Tibial artery (tissue), 4 donors: Measurements from ENCODE around the gene EYS.

Experiments used
- DNase-seq, 2 donors: peaks; one replicate each; pipeline ENCODE4 v3.0.0-alpha.2; 2019
- H3K27ac ChIP-seq, 2 donors: fragments of 200-600 bp; sonication (generic) in 1 of 2; 1 replicate in 1 of 2; 2 replicates in 1 of 2; pipeline ENCODE4 v1.5.1; 2018 to 2019; ENCODE audit warnings: mild to moderate bottlenecking in 1 of 2
- H3K27me3 ChIP-seq, 2 donors: fragments of 200-600 bp; sonication (generic) in 1 of 2; one replicate each; pipeline versions ENCODE4 v1.5.1 to v1.6.0; 2016 to 2019
- H3K36me3 ChIP-seq, 3 donors: fragments of 200-600 bp; sonication (generic) in 2 of 3; one replicate each; pipeline ENCODE4 v1.5.1; 2016 to 2019; ENCODE audit warnings: mild to moderate bottlenecking in 2 of 3
- H3K4me1 ChIP-seq, 4 donors: fragments of 200-600 bp; sonication (generic) in 2 of 4; 1 replicate in 3 of 4; 2 replicates in 1 of 4; pipeline ENCODE4 v1.5.1; 2016 to 2019
- H3K4me3 ChIP-seq, 2 donors: fragments of 200-600 bp; sonication (generic) in 1 of 2; 1 replicate in 1 of 2; 2 replicates in 1 of 2; pipeline ENCODE4 v1.5.1; 2018 to 2019; ENCODE audit warnings: mild to moderate bottlenecking in 2 of 2
- H3K9me3 ChIP-seq, 3 donors: fragments of 200-600 bp; sonication (generic) in 1 of 3; one replicate each; pipeline ENCODE4 v1.5.1; 2016 to 2019
- intact Hi-C: fragments of 100-400 bp; cut with DNase I; formaldehyde crosslinking; loops from one replicate; pipeline ENCODE4 v1.15.0; 2023; ENCODE audit warnings: low total_unique reads
- TF ChIP-seq, protein P1 (sequence below), 2 experiments: fragments of 200-600 bp in 1 of 2; fragments of 450-650 bp in 1 of 2; IDR thresholded peaks; one replicate each; pipeline ENCODE4 v1.5.1; 2017 to 2019; ENCODE audit warnings: antibody characterized with exemption in 2 of 2, mild to moderate bottlenecking in 1 of 2, moderate library complexity in 1 of 2

Gene EYS

GRCh38 chr6:65299236-65299635, 407.8 kb downstream of the EYS start:
- Histone ChIP-seq H3K27ac (no peak overlapping the region), H3K36me3 (no peaks in the 10 kb centered on the region), H3K4me3 (no peak overlapping the region), H3K4me1 (no peaks in the 10 kb centered on the region), H3K27me3 (no peaks in the 10 kb centered on the region), H3K9me3 (no peaks in the 10 kb centered on the region)
- TF ChIP-seq, protein P1, sequence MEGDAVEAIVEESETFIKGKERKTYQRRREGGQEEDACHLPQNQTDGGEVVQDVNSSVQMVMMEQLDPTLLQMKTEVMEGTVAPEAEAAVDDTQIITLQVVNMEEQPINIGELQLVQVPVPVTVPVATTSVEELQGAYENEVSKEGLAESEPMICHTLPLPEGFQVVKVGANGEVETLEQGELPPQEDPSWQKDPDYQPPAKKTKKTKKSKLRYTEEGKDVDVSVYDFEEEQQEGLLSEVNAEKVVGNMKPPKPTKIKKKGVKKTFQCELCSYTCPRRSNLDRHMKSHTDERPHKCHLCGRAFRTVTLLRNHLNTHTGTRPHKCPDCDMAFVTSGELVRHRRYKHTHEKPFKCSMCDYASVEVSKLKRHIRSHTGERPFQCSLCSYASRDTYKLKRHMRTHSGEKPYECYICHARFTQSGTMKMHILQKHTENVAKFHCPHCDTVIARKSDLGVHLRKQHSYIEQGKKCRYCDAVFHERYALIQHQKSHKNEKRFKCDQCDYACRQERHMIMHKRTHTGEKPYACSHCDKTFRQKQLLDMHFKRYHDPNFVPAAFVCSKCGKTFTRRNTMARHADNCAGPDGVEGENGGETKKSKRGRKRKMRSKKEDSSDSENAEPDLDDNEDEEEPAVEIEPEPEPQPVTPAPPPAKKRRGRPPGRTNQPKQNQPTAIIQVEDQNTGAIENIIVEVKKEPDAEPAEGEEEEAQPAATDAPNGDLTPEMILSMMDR (IDR thresholded peaks at IDR 0.05), result no peak
- intact Hi-C loops, result no loop called here
- no peak for DNase-seq

- Histone ChIP-seq H3K4me1 (no peaks in the 10 kb centered on the region), H3K27me3 (no peaks in the 10 kb centered on the region), H3K27ac (no peak overlapping the region), H3K4me3 (no peak overlapping the region), H3K36me3 (no peaks in the 10 kb centered on the region), H3K9me3 (no peaks in the 10 kb centered on the region)
- TF ChIP-seq, protein P1 (IDR thresholded peaks at IDR 0.05), result no peak
- intact Hi-C loops, result no loop called here
- DNase-seq, result no peak
Measured at GRCh38 chr6:65295812-65296211, 411.2 kb downstream of the EYS start.

- Histone ChIP-seq H3K4me3 (no peak overlapping the region), H3K27ac (no peak overlapping the region), H3K9me3 (no peaks in the 10 kb centered on the region), H3K27me3 (no peaks in the 10 kb centered on the region), H3K36me3 (no peaks in the 10 kb centered on the region), H3K4me1 (no peaks in the 10 kb centered on the region)
- TF ChIP-seq, protein P1 (IDR thresholded peaks at IDR 0.05), result no peak
- intact Hi-C loops, result no loop called here
- DNase-seq, result no peak
Measured at GRCh38 chr6:65289491-65289890, 417.5 kb downstream of the EYS start.

- Histone ChIP-seq H3K4me3 (no peak overlapping the region), H3K27me3 (no peaks in the 10 kb centered on the region), H3K27ac (no peak overlapping the region), H3K9me3 (no peaks in the 10 kb centered on the region), H3K4me1 (no peaks in the 10 kb centered on the region), H3K36me3 (no peaks in the 10 kb centered on the region)
- intact Hi-C loops, result no loop called here
- TF ChIP-seq, protein P1 (IDR thresholded peaks at IDR 0.05), result no peak
- DNase-seq, result no peak
Measured at GRCh38 chr6:65285275-65285674, 421.8 kb downstream of the EYS start.

DNA sequence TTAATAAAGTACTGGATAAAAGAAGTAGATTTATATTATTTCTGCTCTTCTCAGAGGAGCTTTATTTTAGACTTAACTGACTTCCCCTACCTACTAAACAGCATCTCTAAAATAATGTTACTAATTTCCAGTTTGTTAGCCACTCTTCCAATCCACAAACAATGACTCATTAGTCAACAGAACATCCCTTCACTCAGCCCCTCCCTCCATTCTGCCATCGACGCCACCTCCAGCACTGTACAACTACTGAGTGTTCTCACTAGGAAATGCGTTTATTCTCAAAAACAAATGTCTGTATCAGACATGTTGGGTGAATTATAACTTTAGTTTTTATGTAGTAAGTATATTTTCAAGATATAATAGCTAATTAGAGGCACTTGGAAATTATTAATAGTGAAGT, 427.0 kb downstream of the EYS start:
- H3K36me3 ChIP-seq, result no peaks in the 10 kb centered on the region
- intact Hi-C loops, result no loop called here
- H3K27me3 ChIP-seq, result no peaks in the 10 kb centered on the region
- no peaks in the 10 kb centered on the region for H3K4me1 ChIP-seq
- no peak overlapping the region for H3K27ac ChIP-seq
- no peak overlapping the region for H3K4me3 ChIP-seq
- TF ChIP-seq, protein P1 (IDR thresholded peaks at IDR 0.05), result no peak
- no peaks in the 10 kb centered on the region for H3K9me3 ChIP-seq
- DNase-seq, result no peak

GRCh38 chr6:65262241-65262640, 444.8 kb downstream of the EYS start:
- DNase-seq, result no peak
- TF ChIP-seq, protein P1 (IDR thresholded peaks at IDR 0.05), result no peak
- Histone ChIP-seq H3K27me3 (no peaks in the 10 kb centered on the region), H3K36me3 (no peaks in the 10 kb centered on the region), H3K4me3 (no peak overlapping the region), H3K4me1 (no peaks in the 10 kb centered on the region), H3K9me3 (no peaks in the 10 kb centered on the region), H3K27ac (no peak overlapping the region)
- intact Hi-C loops, result no loop called here
